ENCODE measurements around the gene GRIK1.

Gene GRIK1

GRCh38 chr21:29949991-29950390 lies 10.2 kb upstream of the GRIK1 start:
- no peaks in the 10 kb centered on the region for H3K36me3 ChIP-seq (ENCODE audit: control insufficient read depth in 2 of 2, insufficient read depth in 1 of 2, low read length in 2 of 2)
- H3K4me3 ChIP-seq (ENCODE audit: low read depth, low read length) = no peak overlapping the region
- ChIA-PET POLR2A (no interaction called here), CTCF (interaction anchor here (0.6 kb wide), 2 partner anchors 29 to 94 kb away, joined by 3 read pairs; no protein-coding TSS in a partner anchor)
- H3K4me1 ChIP-seq (ENCODE audit: control insufficient read depth, insufficient read depth, low read length) = no peaks in the 10 kb centered on the region
- no peaks in the 10 kb centered on the region for H3K9me3 ChIP-seq (ENCODE audit: control insufficient read depth, insufficient read depth, low read depth, low read length)
- no peak overlapping the region for H3K27ac ChIP-seq (ENCODE audit: extremely low read depth, low read depth, low read length)
- TF ChIP-seq ZNF2 (tag by site-specific recombination; IDR thresholded peaks at IDR 0.05) (no peak), ZNF76 (tag by site-specific recombination; IDR thresholded peaks at IDR 0.05; ENCODE audit: borderline replicate concordance, low read depth) (no peak), ZNF558 (tag by site-specific recombination; IDR thresholded peaks at IDR 0.05) (no peak), ZNF341 (tag by site-specific recombination; IDR thresholded peaks at IDR 0.05; ENCODE audit: low read depth) (no peak), KLF7 (tag by site-specific recombination; IDR thresholded peaks at IDR 0.05; ENCODE audit: borderline replicate concordance) (no peak), ZNF366 (tag by site-specific recombination; conservative IDR thresholded peaks at IDR 0.05) (peak; percentile 62)

DNA sequence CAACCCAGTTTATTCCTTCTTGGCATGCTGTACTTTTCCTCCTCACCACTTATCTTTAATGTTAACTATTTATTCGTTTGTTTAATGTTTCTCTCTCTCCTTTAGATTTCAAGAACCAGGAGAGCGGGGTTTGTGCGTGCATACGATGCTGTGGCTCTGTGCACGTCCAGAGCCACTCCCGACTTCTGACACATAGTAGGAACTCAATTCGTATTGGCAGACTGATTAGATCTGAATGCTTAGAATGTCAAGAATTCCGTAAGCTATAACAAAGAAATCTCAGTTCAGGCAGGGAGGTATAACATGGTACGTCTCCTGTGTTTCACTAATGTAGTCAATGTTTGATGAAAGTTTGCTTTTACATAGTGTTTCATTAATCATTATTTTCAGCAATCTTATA lies 7.3 kb upstream of the GRIK1 start:
- no peak overlapping the region for H3K4me3 ChIP-seq (ENCODE audit: low read depth, low read length)
- ChIA-PET POLR2A (no interaction called here), CTCF (interaction anchor here (0.6 kb wide), 1 partner anchor 76 kb away, joined by 3 read pairs; no protein-coding TSS in a partner anchor)
- H3K4me1 ChIP-seq (ENCODE audit: control insufficient read depth, insufficient read depth, low read length) = no peaks in the 10 kb centered on the region
- H3K9me3 ChIP-seq (ENCODE audit: control insufficient read depth, insufficient read depth, low read depth, low read length) = no peaks in the 10 kb centered on the region
- H3K36me3 ChIP-seq (ENCODE audit: control insufficient read depth in 2 of 2, insufficient read depth in 1 of 2, low read length in 2 of 2) = no peaks in the 10 kb centered on the region
- H3K27ac ChIP-seq (ENCODE audit: extremely low read depth, low read depth, low read length) = no peak overlapping the region
- TF ChIP-seq ZNF239 (tag by site-specific recombination; IDR thresholded peaks at IDR 0.05) (no peak), YY2 (tag by site-specific recombination; IDR thresholded peaks at IDR 0.05) (no peak), ZBTB20 (tag by site-specific recombination; IDR thresholded peaks at IDR 0.05) (no peak), ZNF350 (tag by site-specific recombination; IDR thresholded peaks at IDR 0.05) (no peak), ZNF146 (tag by site-specific recombination; IDR thresholded peaks at IDR 0.05) (no peak), HOXC10 (CRISPR knock-in tag; IDR thresholded peaks at IDR 0.05) (no peak), ZNF223 (tag by site-specific recombination; IDR thresholded peaks at IDR 0.05) (no peak), ZNF133 (tag by site-specific recombination; IDR thresholded peaks at IDR 0.05) (no peak), ZXDB (tag by site-specific recombination; IDR thresholded peaks at IDR 0.05) (no peak), ZNF426 (tag by site-specific recombination; IDR thresholded peaks at IDR 0.05) (no peak), ZNF362 (tag by site-specific recombination; IDR thresholded peaks at IDR 0.05) (no peak), ZNF560 (tag by site-specific recombination; IDR thresholded peaks at IDR 0.05; ENCODE audit: borderline replicate concordance) (no peak), ZNF529 (tag by site-specific recombination; IDR thresholded peaks at IDR 0.05; ENCODE audit: insufficient replicate concordance) (no peak)

GRCh38 chr21:29943885-29944284 lies 4.1 kb upstream of the GRIK1 start:
- H3K36me3 ChIP-seq (ENCODE audit: control insufficient read depth in 2 of 2, insufficient read depth in 1 of 2, low read length in 2 of 2) = no peaks in the 10 kb centered on the region
- POLR2A ChIA-PET = no interaction called here
- H3K4me3 ChIP-seq (ENCODE audit: low read depth, low read length) = no peak overlapping the region
- CTCF ChIA-PET = interaction anchor here (0.6 to 1.2 kb wide), 5 partner anchors 15 to 100 kb away, joined by 3 to 4 read pairs (median 3); no protein-coding TSS in a partner anchor
- TF ChIP-seq ZBTB48 (tag by site-specific recombination; IDR thresholded peaks at IDR 0.05) (no peak), ZNF654 (tag by site-specific recombination; IDR thresholded peaks at IDR 0.05; ENCODE audit: low read depth) (peak; percentile 29)
- H3K9me3 ChIP-seq (ENCODE audit: control insufficient read depth, insufficient read depth, low read depth, low read length) = no peaks in the 10 kb centered on the region
- no peaks in the 10 kb centered on the region for H3K4me1 ChIP-seq (ENCODE audit: control insufficient read depth, insufficient read depth, low read length)
- no peak overlapping the region for H3K27ac ChIP-seq (ENCODE audit: extremely low read depth, low read depth, low read length)
